ENCODE data around the gene SCAMP2. TPM values are rescaled to one million over a fixed set of nuclear protein-coding genes. Genes with fewer than 3 reads are reported as not detected.

SCAMP2 gene
- total and polyA plus RNA-seq, 2 of the 13 experiments (the other 11 are each of a cell fraction or from before 2014, with no cell fraction given) = 34.8 to 121 TPM

GRCh38 chr15:74817370-74817737 is 55.8 kb downstream of the SCAMP2 start (continued):
- TF ChIP-seq UBTF (CRISPR knock-in tag; IDR thresholded peaks at IDR 0.05) (peak; percentile 59; the same call in 1 of the 2 replicates), NKX3-1 (CRISPR knock-in tag; IDR thresholded peaks at IDR 0.05) (no peak), TGIF2 (CRISPR knock-in tag; IDR thresholded peaks at IDR 0.05) (0 out of 2 replicates have a peak, but pooled peaks have one; percentile 39), PRDM10 (CRISPR knock-in tag; IDR thresholded peaks at IDR 0.05; ENCODE audit: low read depth) (peak; percentile 20; the same call in 1 of the 2 replicates), HMGXB4 (CRISPR knock-in tag; IDR thresholded peaks at IDR 0.05; ENCODE audit: borderline replicate concordance in 1 of 2, low read depth in 1 of 2) (peak; percentile 22 to 52; a peak in 1 of 4 replicates), LCORL (IDR thresholded peaks at IDR 0.05) (no peak), LCORL (CRISPR knock-in tag; IDR thresholded peaks at IDR 0.05) (0 out of 2 replicates have a peak, but pooled peaks have one; percentile 35), ZNF772 (CRISPR knock-in tag; IDR thresholded peaks at IDR 0.05) (no peak), ZNF501 (CRISPR knock-in tag; IDR thresholded peaks at IDR 0.05) (no peak), ZNF331 (CRISPR knock-in tag; IDR thresholded peaks at IDR 0.05) (0 out of 2 replicates have a peak, but pooled peaks have one; percentile 19), CBFB (CRISPR knock-in tag; IDR thresholded peaks at IDR 0.05) (0 out of 2 replicates have a peak, but pooled peaks have one; percentile 7), ETV5 (CRISPR knock-in tag; IDR thresholded peaks at IDR 0.05; ENCODE audit: borderline replicate concordance) (peak; percentile 53), ZNF691 (CRISPR knock-in tag; IDR thresholded peaks at IDR 0.05; ENCODE audit: borderline replicate concordance, low read depth) (peak; percentile 79; the same call in 1 of the 2 replicates), TFAP4 (IDR thresholded peaks at IDR 0.05; ENCODE audit: borderline replicate concordance, low read depth) (peak; percentile 21; the same call in 1 of the 2 replicates), ZNF768 (CRISPR knock-in tag; IDR thresholded peaks at IDR 0.05) (peak; percentile 64; the same call in 1 of the 2 replicates), ZNF263 (CRISPR knock-in tag; IDR thresholded peaks at IDR 0.05) (peak; percentile 67; the same call in 1 of the 2 replicates), CTCF (CRISPR knock-in tag; IDR thresholded peaks at IDR 0.05) (peak; percentile 82)

All from HepG2 (cell line).